Loucy (cell line): Measurements from ENCODE around the gene NAV2.

ENCODE experiments used
- CTCF ChIP-seq: fragments of 200-600 bp; sonication (generic); conservative IDR thresholded peaks from 2 replicates; pipeline ENCODE4 v1.5.1; 2014; ENCODE audit warnings: mild to moderate bottlenecking, antibody characterized with exemption, low read length
- EZH2phosphoT487 ChIP-seq: fragments of 200-600 bp; IDR thresholded peaks from 2 replicates; pipeline ENCODE4 v1.6.1; 2018; ENCODE audit warnings: antibody characterized with exemption, mild to moderate bottlenecking, moderate library complexity, borderline replicate concordance

- TF ChIP-seq CTCF (peak; percentile 79), EZH2phosphoT487 (no peak)
These were observed 192.7 kb downstream of the NAV2 start for GRCh38 chr11:19905280-19905853.
